ENCODE measurements around the gene SIRT3.

SIRT3 gene

DNA sequence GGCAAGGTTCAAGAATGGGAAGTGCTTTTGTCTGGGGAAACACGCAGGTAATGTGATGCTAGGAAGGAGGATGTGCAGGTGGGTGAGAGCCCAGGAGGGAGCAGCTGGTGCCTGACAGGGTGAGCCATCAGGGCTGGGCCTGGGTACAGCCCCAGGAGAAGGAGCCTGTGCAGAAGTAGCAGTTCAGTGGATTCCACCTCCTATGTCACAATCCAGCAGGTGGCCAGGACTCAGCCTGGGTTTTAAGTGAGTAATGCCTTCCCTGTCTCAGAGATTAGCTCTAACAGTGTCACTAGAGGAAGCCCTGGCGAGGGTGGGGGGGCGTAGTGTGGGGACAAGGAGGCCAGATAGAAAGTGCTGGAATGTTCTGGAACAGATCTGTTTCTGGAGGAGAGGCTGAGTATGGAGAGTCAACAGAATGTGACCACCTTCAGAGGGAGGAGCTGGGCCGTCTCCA lies 20.5 kb downstream of the SIRT3 start:
- DNase-seq (ENCODE audit: low read depth in 3 of 3): no peak

DNA sequence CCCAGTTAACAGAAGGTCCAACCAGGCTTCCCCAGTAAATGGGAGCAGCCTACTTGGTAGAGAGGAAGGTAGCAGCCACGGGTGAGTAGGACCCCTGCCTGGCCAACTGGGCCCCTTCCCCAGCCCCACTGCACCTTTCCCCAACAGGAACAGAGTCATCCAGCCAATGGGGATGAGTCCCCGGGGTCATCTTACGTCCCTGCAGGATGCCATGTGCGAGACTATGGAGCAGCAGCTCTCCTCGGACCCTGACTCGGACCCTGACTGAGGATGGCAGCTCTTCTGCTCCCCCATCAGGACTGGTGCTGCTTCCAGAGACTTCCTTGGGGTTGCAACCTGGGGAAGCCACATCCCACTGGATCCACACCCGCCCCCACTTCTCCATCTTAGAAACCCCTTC lies 22.1 kb downstream of the SIRT3 start:
- DNase-seq (ENCODE audit: low read depth in 3 of 3): no peak

DNA sequence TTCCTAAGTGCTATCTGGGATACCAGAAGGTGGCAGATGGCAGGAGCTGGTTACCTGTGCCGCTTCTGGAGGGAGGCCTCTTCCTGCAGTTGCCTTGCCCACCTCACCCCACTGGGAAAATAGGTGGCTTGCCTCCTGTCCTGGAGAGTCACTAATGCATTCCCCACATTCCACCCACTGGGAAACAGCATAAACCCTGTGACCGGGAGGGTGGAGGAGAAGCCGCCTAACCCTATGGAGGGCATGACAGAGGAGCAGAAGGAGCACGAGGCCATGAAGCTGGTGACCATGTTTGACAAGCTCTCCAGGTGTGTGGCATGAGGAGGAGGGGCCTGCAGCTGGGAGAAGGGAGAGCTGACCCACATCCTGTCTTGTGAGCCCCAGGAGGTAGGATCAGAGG lies 23.0 kb downstream of the SIRT3 start:
- DNase-seq (ENCODE audit: low read depth in 3 of 3): no peak

DNA sequence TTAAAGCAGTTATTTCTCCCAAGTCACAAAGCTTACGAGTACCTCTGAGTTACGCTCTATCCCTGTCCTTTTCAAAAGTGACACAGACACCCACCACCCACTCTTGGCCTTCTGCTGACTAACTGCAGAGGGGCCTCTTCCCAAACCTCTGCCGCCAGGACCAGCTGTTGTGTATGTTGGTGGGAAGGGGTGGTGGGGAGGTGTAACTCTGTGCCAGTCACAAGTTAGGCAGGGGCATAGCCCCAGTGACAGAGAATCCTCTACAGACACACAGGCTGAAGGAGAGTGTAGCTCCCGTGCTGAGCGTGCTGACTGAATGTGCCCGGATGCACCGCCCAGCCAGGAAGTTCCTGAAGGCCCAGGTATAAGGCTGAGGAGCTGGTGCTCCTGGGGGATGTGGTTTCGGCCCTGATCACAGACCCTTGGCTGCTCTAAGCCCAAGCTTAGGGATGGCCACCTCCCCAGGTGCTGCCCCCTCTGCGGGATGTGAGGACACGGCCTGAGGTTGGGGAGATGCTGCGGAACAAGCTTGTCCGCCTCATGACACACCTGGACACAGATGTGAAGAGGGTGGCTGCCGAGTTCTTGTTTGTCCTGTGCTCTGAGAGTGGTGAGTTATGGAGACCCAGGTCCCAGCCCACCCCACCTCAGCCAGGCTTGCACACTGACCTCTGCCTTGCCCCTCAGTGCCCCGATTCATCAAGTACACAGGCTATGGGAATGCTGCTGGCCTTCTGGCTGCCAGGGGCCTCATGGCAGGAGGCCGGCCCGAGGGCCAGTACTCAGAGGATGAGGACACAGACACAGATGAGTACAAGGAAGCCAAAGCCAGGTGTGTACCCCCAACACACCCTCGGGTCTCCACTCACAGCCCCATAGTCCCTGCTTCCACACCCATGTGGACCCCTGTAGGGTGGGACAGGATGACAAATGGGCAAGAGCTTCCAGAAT lies 23.7 kb downstream of the SIRT3 start:
- no peak for DNase-seq (ENCODE audit: low read depth in 3 of 3)

DNA sequence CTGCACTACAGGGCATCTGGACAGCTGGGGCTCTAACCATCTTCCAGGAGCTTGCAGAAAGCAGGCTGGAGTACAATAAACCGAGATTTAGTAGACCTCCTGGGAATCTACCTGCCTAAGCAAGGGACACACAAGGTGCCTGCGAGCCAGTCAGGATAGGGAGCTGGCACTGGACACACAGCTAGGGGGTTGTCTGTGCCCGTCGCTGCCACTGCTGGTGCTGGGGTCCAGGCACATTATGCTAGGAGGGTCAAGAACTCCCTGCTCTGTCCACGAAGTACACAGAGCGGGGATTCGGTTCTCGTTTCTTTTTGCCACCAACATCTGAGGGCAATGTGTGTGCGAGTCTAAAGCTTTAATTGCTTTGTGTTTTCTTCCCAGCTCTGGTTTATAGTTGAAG lies 24.4 kb downstream of the SIRT3 start:
- no peak for DNase-seq (ENCODE audit: low read depth in 3 of 3)

DNA sequence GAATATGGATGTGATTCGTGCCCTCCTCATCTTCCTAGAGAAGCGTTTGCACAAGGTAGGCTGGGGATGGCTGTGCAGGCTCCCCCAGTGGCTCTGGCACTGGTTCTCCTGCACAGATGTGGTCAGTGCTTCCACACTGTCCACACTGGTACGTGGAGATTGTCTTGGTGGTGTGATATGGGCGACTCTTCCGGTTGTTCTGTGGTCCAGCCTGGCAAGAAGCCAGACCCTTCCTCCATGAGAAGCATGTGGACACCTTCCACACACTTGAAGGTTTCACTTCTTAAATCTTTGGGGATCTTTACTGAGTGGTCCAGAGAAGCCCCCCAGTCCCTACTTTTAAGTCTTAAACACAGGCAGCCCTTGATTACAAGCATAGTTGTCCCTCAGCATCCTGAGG lies 24.8 kb downstream of the SIRT3 start:
- no peak for DNase-seq (ENCODE audit: low read depth in 3 of 3)

DNA sequence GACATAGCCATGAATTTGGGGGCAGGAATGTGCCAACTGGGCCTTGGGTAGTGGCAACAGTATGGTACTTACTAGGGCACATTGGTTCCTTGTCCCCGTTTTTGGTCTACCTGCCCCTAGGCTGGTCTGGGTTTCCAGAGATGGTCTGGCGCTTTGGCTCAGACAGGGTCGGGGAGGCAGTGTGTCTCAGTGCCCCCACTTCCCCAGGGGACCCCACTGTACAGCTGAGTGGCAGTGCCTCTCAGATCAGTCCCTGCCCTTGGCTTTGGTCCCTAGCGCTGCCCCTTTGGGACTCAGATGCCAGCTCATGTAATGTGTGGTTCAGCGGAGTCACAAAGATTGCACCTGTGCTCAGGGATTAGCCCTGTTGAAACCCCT lies 25.4 kb downstream of the SIRT3 start:
- DNase-seq (ENCODE audit: low read depth in 3 of 3): no peak

DNA sequence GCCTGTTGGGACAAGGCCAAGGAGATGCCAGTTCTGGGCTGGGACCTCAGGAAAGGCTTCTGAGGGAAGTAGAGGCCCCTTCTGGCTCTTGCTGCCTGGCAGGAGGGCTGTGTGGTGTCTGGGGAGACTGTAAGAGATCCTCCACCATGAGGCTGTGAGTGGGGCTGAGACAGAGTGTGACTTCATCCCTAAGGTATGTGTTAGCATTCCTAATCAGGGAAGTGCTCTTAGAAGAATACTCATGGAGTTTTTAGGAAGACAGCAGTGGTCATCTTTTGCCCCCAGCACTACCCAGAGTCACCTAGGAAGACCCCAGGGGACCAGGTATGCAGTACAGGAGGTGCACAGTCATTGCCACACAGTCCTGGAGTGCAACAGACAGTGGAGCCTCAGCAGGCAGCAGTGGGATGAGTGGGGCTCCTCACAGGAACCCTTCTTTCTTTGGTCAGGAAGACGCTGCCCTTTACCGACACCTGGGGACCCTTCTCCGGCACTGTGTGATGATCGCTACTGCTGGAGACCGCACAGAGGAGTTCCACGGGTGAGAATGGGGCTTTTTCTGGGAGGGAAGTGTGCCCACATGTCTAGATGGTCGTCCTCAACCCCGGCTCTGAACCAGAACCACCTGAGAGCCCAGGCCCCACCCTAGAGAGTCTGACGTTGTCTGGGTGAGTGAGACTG lies 25.9 kb downstream of the SIRT3 start:
- no peak for DNase-seq (ENCODE audit: low read depth in 3 of 3)

DNA sequence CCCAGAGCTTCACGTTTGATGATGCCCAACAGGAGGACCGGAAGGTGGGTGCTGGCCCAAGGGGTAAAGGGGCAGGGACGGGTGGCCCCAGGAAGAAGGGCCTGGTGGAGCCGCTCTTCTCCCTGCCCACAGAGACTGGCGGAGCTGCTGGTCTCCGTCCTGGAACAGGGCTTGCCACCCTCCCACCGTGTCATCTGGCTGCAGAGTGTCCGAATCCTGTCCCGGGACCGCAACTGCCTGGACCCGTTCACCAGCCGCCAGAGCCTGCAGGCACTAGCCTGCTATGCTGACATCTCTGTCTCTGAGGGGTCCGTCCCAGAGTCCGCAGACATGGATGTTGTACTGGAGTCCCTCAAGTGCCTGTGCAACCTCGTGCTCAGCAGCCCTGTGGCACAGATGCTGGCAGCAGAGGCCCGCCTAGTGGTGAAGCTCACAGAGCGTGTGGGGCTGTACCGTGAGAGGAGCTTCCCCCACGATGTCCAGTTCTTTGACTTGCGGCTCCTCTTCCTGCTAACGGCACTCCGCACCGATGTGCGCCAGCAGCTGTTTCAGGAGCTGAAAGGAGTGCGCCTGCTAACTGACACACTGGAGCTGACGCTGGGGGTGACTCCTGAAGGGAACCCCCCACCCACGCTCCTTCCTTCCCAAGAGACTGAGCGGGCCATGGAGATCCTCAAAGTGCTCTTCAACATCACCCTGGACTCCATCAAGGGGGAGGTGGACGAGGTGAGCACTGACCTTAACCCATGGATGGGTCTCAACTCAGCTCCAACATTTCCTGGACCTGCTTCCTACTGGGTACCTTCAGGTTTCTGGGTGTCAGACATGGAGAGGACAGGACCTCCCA lies 26.6 kb downstream of the SIRT3 start:
- DNase-seq (ENCODE audit: low read depth in 3 of 3): no peak

DNA sequence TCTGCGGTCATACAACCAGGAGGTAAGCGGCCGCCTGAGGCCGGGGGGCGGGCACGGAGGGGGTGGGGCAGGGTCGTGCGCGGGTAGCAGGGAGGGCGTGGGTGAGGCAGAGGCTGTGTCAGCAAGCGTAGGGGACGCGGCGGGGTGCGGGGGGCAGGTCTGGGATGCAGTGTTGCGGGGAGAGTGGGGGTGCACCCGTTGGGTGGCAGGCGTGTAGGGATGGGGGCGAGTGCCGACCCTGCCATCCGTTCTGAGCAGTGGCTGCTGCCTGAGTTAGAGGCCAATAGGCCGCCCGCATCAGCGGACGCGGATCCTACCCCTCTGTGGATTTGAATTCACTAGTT lies 27.3 kb downstream of the SIRT3 start:
- DNase-seq (ENCODE audit: low read depth in 3 of 3): no peak

DNA sequence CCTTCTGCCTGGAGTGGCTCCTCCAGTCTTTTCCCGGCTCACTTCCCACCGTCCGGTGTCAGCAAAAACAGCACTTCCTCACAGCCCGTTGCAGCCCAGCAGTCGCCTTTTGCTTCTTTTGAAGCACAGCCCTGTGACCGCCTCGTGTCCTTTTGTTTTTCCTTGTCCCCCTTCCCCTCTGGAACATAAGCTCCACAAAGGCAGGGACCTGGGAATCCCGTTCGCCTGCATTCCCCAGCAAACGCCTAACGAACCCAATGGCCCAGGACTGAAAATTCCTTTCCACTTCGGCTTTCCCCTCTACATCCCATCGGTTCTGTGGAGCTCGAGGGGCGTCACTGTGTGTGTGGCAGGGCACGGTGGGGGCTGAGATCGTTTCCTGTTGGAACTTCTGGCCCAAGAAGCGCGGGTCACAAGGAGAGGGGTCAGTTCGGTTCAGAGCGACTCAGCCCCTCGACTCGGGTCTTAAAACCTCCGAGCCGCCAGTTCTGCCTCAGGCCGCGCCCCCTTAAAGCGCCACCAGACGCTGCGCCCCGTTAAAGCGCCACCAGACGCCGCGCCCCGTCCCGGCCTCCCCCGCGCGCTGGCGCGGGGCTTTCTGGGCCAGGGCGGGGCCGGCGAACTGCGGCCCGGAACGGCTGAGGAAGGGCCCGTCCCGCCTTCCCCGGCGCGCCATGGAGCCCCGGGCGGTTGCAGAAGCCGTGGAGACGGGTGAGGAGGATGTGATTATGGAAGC lies 27.8 kb downstream of the SIRT3 start:
- DNase-seq (ENCODE audit: low read depth in 3 of 3): peak; percentile 62 to 78 (median 71)

DNA sequence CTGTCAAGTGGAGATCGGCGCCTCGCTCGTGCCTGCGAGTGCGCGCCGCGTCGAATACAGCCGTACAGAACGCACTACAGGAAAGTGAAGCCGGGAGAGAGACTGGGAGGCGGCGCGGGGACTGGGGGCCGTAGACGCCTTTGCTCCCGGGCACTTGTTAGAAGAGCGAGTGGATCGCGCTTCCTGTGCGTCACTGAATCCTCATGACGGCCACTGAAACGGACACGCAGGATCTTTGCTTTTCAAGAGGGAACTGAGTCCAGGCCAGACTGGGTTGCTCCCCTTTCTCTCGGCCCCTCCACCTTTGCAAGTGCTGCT lies 28.3 kb downstream of the SIRT3 start:
- DNase-seq (ENCODE audit: low read depth in 3 of 3): no peak

DNA sequence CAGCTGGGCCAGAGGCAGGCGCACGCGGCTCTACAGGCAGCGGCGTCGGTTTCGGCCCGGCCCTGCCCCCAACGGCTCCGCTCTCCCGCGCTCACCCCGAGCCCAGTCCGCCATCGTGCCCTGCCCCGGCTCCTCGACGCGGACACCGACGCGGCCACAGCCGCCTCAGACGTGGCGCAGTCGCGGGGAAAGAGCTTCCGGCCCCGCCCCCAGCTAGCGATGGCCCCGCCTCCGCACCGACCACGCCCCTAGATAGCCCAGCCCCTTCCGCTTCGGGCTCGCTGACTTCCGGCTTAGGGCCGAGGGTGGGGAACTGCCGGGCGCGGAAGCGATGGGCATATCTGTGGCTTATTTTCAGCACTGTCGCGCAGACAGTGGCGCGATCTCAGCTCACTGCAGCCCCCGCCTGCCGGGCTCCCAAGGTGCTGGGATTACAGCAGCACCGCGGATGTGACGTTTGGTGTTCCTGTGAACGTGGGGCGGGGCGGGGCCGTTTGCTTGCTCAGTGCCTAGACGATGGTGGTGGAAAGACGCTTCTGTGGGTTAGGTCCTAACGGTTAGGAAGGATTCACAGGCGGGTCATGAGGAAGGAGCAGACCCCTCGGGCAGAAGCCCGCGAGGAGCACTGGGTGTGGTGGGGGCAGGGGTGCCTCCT lies 28.8 kb downstream of the SIRT3 start, which contains the start of the genes BET1L and RIC8A:
TSS of gene BET1L (minus strand) at position 192 of the 655 bp plus-strand sequence. CDS start at position 114, 78 bp downstream.
TSS of gene RIC8A (plus strand) at position 501 of the 655 bp plus-strand sequence. CDS start 1,147 bp downstream, outside the sequence.
- peak; percentile 90 to 97 (median 91) for DNase-seq (ENCODE audit: low read depth in 3 of 3)

DNA sequence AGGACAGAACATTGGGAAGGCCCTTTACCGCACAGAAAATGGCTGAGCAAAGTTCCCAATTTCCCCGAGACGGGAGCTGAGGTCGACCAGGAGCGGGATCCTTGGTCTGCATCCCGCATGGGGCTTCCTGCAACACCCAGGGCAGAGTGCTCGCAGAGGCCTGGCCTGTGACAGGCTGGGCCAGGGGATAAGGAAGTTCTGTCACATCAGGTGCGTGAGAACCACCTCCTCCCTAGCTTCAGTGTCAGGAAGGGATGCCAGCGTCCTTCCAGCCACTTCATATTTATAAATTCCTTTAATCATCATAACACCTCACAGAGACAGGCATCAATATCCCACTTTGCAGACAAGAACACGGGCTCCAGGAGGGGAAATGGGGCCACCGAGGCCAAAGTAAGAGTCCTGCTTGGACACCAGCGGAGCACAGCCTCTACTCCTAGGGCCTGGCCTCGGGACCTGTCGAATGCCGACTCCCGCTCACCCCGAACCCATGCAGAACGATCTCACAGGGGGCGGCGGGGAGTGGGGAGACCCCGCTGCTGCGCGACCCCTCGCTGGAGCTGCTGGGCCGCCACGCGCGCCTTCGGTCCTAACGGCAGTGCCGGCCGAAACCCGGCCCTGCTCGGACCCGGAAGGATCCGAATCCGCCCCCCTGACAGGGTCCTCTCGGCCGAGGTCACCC lies 29.5 kb downstream of the SIRT3 start:
- DNase-seq (ENCODE audit: low read depth in 3 of 3): peak in 1 of 3 donors; percentile 20

DNA sequence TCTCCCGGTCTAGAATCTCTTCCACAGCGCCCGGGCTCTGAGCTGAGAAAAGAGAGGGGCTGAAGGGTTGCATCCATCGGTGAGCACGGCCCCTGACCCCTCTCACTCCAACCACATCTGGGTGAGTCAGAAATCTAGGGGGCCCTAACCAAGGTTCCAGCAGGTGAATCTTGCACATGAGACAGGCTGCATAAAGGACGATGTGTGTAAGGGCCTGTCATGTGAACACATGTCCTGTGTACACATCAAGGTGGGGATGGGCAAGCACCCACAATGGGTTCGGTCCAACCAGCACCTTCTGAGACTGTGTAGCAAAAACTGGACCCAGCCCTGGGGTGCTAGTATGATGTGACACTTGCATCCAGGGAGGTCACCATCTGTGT lies 30.1 kb downstream of the SIRT3 start:
- DNase-seq (ENCODE audit: low read depth in 3 of 3): no peak

DNA sequence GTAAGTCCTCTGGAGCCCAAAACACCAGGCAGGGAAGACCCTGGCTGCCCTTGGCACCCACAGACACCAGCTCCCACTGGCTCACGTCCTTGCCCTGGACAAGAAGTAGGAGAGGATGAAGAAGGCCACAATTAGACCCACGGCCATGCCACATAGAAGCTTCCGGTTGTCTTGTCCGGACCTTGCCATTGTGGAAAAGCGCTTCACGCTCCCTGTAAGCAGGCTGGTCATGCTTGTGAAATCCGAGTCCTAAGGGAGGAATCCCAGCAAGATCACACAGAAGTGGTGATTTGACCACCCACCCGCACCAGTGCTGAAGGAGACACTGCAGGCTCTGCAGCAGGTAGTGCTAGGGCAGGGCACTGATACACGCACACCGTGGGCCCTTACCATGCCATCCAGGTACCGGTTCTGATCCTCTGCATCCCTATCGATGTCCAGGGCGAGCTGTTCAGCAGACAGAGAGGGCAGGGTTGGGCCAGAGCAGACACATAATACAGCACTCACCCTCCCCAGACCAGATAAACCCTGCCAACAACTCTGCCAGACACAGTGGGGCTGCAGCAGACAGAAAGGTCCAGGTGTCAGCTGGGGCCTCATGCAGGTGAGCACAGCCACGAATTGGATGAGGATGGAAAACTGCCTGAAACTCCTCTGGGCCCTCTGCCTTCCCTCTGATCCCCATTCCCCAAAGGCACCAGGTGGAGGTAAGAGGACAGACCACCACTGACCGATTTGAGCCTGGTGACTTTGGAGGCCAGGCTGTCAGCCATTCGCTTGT lies 30.7 kb downstream of the SIRT3 start:
- DNase-seq (ENCODE audit: low read depth in 3 of 3): no peak

DNA sequence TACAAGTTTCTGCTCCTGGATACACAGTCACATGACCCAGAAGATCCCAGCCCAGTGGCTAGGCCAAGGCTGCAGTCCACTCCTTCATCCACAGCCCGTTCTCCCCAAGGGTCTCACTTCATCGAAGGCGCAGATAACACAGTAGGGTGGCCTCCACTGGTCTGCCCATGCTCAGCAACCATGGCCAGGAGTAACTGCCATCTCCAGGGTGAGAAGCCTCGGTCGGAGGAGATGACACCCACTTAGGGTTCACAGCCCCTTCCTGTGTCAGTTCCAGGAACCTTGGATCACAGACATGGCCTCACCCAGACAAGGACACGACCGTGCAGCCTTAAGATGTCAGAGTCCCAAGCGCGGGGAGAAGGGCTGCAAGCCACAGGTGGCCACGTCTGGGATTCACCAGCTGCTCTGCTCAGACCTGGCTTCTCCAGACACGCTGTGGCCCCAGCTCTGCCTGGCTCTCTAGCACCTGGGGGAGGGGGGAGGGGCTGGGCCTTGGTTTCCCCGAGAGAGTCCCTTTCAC lies 31.5 kb downstream of the SIRT3 start:
- DNase-seq (ENCODE audit: low read depth in 3 of 3): no peak

DNA sequence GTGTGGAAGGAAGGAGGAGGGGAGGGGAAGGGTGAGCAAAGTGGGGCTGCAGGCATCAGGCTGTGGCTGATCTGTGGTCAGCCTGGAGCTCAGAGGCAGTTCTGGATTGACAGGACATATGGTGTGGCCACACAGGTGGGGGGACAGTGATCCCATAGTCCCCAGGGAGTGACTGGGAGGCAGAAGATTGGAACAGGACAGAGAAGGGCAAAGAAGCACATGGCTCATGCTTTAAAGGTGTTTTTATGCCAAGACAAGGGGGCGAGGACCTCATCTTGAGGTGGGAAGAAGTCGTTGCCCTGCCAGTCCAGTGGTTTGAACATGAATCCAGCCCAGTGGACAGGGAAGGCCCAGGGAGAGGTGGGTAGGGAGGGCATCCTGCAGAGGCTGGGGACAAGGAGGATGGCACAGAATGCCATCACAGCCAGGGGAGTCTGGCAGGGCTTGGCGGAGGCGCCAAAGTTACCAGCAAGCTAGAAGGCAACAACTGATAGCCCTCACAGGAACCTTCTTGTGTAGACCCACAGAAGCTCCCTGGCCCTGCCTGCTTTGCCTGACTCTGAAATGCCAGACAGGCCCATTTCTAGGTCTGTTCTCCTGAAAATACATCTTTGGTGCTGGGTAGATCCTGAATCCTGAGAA lies 32.1 kb downstream of the SIRT3 start:
- no peak for DNase-seq (ENCODE audit: low read depth in 3 of 3)

Measured in stimulated activated CD4-positive, alpha-beta T cell treated with anti-CD3 and anti-CD28 coated beads, TNF-alpha, amount 100 ng/mL, for 48 hours (primary cell).